H1 (cell line): ENCODE measurements around the gene TGM3.

Experiments used
- CBX8 ChIP-seq: fragments of 300-800, 300-1000 bp; sonication (generic); IDR thresholded peaks from 2 replicates; pipeline ENCODE4 v1.7.1; 2016; ENCODE audit warnings: low read depth, low read length, borderline replicate concordance
- E2F6 ChIP-seq: IDR thresholded peaks from 2 replicates; pipeline ENCODE4 v1.6.1; 2012; ENCODE audit warnings: inconsistent platforms
- EZH2 ChIP-seq: fragments of 200-600 bp; sonication (generic); IDR thresholded peaks from 2 replicates; pipeline ENCODE4 v1.7.1; 2012; ENCODE audit warnings: low read depth, mild to moderate bottlenecking, moderate library complexity, low read length, inconsistent platforms; ENCODE audit not compliant: severe bottlenecking
- JUN ChIP-seq: IDR thresholded peaks from 2 replicates; pipeline ENCODE4 v1.6.1; 2011; ENCODE audit warnings: low read depth, mild to moderate bottlenecking, improper control_type of control experiment, low read length
- JUND ChIP-seq: IDR thresholded peaks from 2 replicates; pipeline ENCODE4 v1.6.1; 2011; ENCODE audit warnings: mild to moderate bottlenecking, improper control_type of control experiment, low read length
- KDM1A ChIP-seq: fragments of 200-600, 300-600 bp; sonication (generic); IDR thresholded peaks from 2 replicates; pipeline ENCODE4 v1.7.1; 2016; ENCODE audit warnings: mild to moderate bottlenecking, low read length, borderline replicate concordance
- POLR2A ChIP-seq, 2 experiments: IDR thresholded peaks; 1 replicate in 1 of 2; 2 replicates in 1 of 2; pipeline ENCODE4 v1.6.1; 2011; ENCODE audit warnings: low read depth in 2 of 2, low read length in 2 of 2, mild to moderate bottlenecking in 2 of 2; ENCODE audit errors: control extremely low read depth in 1 of 2
- POLR2AphosphoS5 ChIP-seq: IDR thresholded peaks from 2 replicates; pipeline ENCODE4 v1.6.1; 2011; ENCODE audit warnings: low read depth, low read length
- SIN3A ChIP-seq, 2 experiments: IDR thresholded peaks in 1 of 2; conservative IDR thresholded peaks in 1 of 2; 2 replicates each; pipeline ENCODE4 v1.6.1; 2011 to 2012; ENCODE audit warnings: low read length in 2 of 2, improper control_type of control experiment in 1 of 2, low read depth in 1 of 2, mild to moderate bottlenecking in 1 of 2
- SP4 ChIP-seq: IDR thresholded peaks from 2 replicates; pipeline ENCODE4 v1.6.1; 2012; ENCODE audit warnings: low read length, inconsistent platforms
- SUZ12 ChIP-seq: fragments of 200-600 bp; sonication (generic); IDR thresholded peaks from 2 replicates; pipeline ENCODE4 v1.6.1; 2012; ENCODE audit warnings: mild to moderate bottlenecking, inconsistent platforms, low read length, moderate library complexity, mixed read lengths
- TCF12 ChIP-seq: IDR thresholded peaks from 2 replicates; pipeline ENCODE4 v1.6.1; 2011; ENCODE audit warnings: low read depth, mild to moderate bottlenecking, low read length

- no peak for TF ChIP-seq EZH2
- TF ChIP-seq POLR2A (IDR thresholded peaks at IDR 0.05; ENCODE audit: control extremely low read depth in 1 of 2, low read depth in 2 of 2, low read length in 2 of 2): no peak
- TF ChIP-seq SUZ12: no peak
- TF ChIP-seq CBX8: no peak
- TF ChIP-seq POLR2AphosphoS5: no peak
- no peak for TF ChIP-seq TCF12
- no peak for TF ChIP-seq KDM1A
- TF ChIP-seq SIN3A (conservative IDR thresholded peaks at IDR 0.05 in 1 of 2, IDR thresholded peaks at IDR 0.05 in 1 of 2; ENCODE audit: low read depth in 1 of 2, low read length in 2 of 2): no peak
- TF ChIP-seq JUND: no peak
- TF ChIP-seq SP4: no peak
- no peak for TF ChIP-seq JUN
- TF ChIP-seq E2F6: no peak
Observed at GRCh38 chr20:2386516-2387179, 90.8 kb downstream of the TGM3 start.
